Mammary epithelial cell (primary cell): ENCODE results near the gene PSD2.

Experiments
- CTCF ChIP-seq, 2 donors: IDR thresholded peaks in 1 of 2; conservative IDR thresholded peaks in 1 of 2; 2 replicates each; pipeline ENCODE4 v1.5.1; 2011 to 2012; ENCODE audit warnings: inconsistent platforms in 2 of 2, low read length in 2 of 2, mild to moderate bottlenecking in 2 of 2, control low read depth in 1 of 2, low read depth in 1 of 2; ENCODE audit not compliant: insufficient read depth in 1 of 2; ENCODE audit errors: extremely low read depth in 1 of 2
- EZH2 ChIP-seq: IDR thresholded peaks from 2 replicates; pipeline ENCODE4 v1.6.1; 2012; ENCODE audit warnings: low read length, inconsistent platforms, borderline replicate concordance

- TF ChIP-seq CTCF (conservative IDR thresholded peaks at IDR 0.05 in 1 of 2, IDR thresholded peaks at IDR 0.05 in 1 of 2; ENCODE audit: extremely low read depth in 1 of 2, insufficient read depth in 1 of 2, low read depth in 1 of 2, low read length in 2 of 2) (no peak), EZH2 (no peak)
Observed at GRCh38 chr5:139881143-139881733, 85.6 kb downstream of the PSD2 start.
